Neutrophil (primary cell): ENCODE measurements around the gene FYTTD1.

Experiments
- H3K27ac ChIP-seq: fragments of 200-600 bp; sonication (generic); 2 replicates; pipeline ENCODE4 v1.5.1; 2016; ENCODE audit warnings: mild to moderate bottlenecking, moderate library complexity
- H3K27me3 ChIP-seq: fragments of 200-600 bp; sonication (generic); 2 replicates; pipeline ENCODE4 v1.6.0; 2016; ENCODE audit warnings: mild to moderate bottlenecking
- H3K36me3 ChIP-seq: fragments of 200-600 bp; sonication (generic); 2 replicates; pipeline ENCODE4 v1.5.1; 2017
- H3K4me1 ChIP-seq, 2 experiments: fragments of 200-600 bp in 1 of 2; sonication (generic) in 1 of 2; 1 replicate in 1 of 2; 2 replicates in 1 of 2; pipeline versions ENCODE4 v1.5.1 to v1.6.1; 2013 to 2016; ENCODE audit warnings: low read depth in 1 of 2, low read length in 1 of 2, mild to moderate bottlenecking in 1 of 2, moderate library complexity in 1 of 2; ENCODE audit not compliant: control insufficient read depth in 1 of 2, insufficient read depth in 1 of 2
- H3K4me3 ChIP-seq, 2 experiments: fragments of 200-600 bp in 1 of 2; sonication (generic) in 1 of 2; 1 replicate in 1 of 2; 2 replicates in 1 of 2; pipeline ENCODE4 v1.5.1; 2013 to 2016; ENCODE audit warnings: low read depth in 1 of 2, low read length in 1 of 2, mild to moderate bottlenecking in 1 of 2, moderate library complexity in 1 of 2
- H3K9me3 ChIP-seq: fragments of 200-600 bp; sonication (generic); 2 replicates; pipeline ENCODE4 v1.5.1; 2016
- CTCF ChIP-seq: fragments of 200-600 bp; sonication (generic); IDR thresholded peaks from 2 replicates; pipeline ENCODE4 v1.5.1; 2016; ENCODE audit warnings: antibody characterized with exemption

FYTTD1 gene

GRCh38 chr3:197742787-197743186 lies 6.9 kb upstream of the FYTTD1 start:
- no peak overlapping the region for H3K27ac ChIP-seq
- no peaks in the 10 kb centered on the region for H3K36me3 ChIP-seq
- H3K9me3 ChIP-seq, result no peaks in the 10 kb centered on the region
- no peak for TF ChIP-seq CTCF
- H3K4me1 ChIP-seq, result peaks cover 0 to 11% of the 10 kb centered on the region in 2 experiments
- H3K4me3 ChIP-seq, result no peak overlapping the region
- H3K27me3 ChIP-seq, result no peaks in the 10 kb centered on the region

GRCh38 chr3:197746209-197746608 lies 3.5 kb upstream of the FYTTD1 start:
- no peaks in the 10 kb centered on the region for H3K9me3 ChIP-seq
- H3K4me3 ChIP-seq, result no peak overlapping the region
- H3K27ac ChIP-seq, result no peak overlapping the region
- H3K27me3 ChIP-seq, result no peaks in the 10 kb centered on the region
- peaks cover 18 to 27% of the 10 kb centered on the region in 2 experiments for H3K4me1 ChIP-seq
- no peak for TF ChIP-seq CTCF
- no peaks in the 10 kb centered on the region for H3K36me3 ChIP-seq

GRCh38 chr3:197746801-197747237 lies 2.9 kb upstream of the FYTTD1 start:
- Histone ChIP-seq H3K36me3 (no peaks in the 10 kb centered on the region), H3K4me1 (peaks cover 25 to 33% of the 10 kb centered on the region in 2 experiments), H3K27me3 (no peaks in the 10 kb centered on the region), H3K4me3 (no peak overlapping the region), H3K9me3 (no peaks in the 10 kb centered on the region), H3K27ac (peak overlapping the region; percentile 53)
- no peak for TF ChIP-seq CTCF

- H3K9me3 ChIP-seq, result no peaks in the 10 kb centered on the region
- H3K4me1 ChIP-seq, result peaks cover 27 to 37% of the 10 kb centered on the region in 2 experiments
- no peak for TF ChIP-seq CTCF
- H3K36me3 ChIP-seq, result no peaks in the 10 kb centered on the region
- H3K4me3 ChIP-seq, result peak overlapping the region; percentile 79 to 93
- peak overlapping the region; percentile 89 for H3K27ac ChIP-seq
- no peaks in the 10 kb centered on the region for H3K27me3 ChIP-seq
Measured at GRCh38 chr3:197748597-197749314, 927 bp upstream of the FYTTD1 start.

GRCh38 chr3:197749315-197749600 lies 425 bp upstream of the FYTTD1 start:
- Histone ChIP-seq H3K27me3 (no peaks in the 10 kb centered on the region), H3K9me3 (no peaks in the 10 kb centered on the region), H3K27ac (peak overlapping the region; percentile 89), H3K4me1 (peaks cover 27 to 37% of the 10 kb centered on the region in 2 experiments), H3K36me3 (no peaks in the 10 kb centered on the region), H3K4me3 (peak overlapping the region; percentile 79 to 93)
- TF ChIP-seq CTCF, result no peak
